Suppressor macrophage treated with lipopolysaccharide for 1 hour (primary cell): Measurements from ENCODE around the gene DTHD1.
A peak's percentile ranks its signal among the peaks of the same experiment; 100 is the strongest.

ENCODE experiments used
- DNase-seq, 3 donors: peaks; one replicate each; pipeline ENCODE4 v3.0.0-alpha.2; 2020 to 2022

DTHD1 gene

DNA sequence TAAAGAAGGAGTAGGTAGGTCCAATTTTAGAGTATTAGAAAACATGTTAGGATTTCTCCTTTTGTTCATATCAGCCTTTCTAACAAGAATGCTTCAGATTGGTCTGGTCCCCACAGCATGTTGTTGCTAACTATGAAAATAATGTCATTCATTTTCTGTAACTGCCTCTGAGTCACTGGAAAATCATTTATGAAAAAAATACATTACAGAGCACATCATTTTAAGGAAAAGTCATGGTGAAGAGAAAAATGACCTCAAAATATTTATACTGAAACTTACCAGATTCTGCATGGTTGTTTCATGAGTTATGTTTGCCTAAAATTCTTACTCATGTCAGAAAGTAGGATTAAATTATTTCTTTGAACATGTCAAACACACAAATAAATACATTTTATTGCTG, 35.2 kb downstream of the DTHD1 start:
- DNase-seq, result peak; percentile 41 to 93 (median 73)

- DNase-seq, result peak in 1 of 3 donors; percentile 60
These were observed 36.3 kb downstream of the DTHD1 start for GRCh38 chr4:36317721-36318120.

DNA sequence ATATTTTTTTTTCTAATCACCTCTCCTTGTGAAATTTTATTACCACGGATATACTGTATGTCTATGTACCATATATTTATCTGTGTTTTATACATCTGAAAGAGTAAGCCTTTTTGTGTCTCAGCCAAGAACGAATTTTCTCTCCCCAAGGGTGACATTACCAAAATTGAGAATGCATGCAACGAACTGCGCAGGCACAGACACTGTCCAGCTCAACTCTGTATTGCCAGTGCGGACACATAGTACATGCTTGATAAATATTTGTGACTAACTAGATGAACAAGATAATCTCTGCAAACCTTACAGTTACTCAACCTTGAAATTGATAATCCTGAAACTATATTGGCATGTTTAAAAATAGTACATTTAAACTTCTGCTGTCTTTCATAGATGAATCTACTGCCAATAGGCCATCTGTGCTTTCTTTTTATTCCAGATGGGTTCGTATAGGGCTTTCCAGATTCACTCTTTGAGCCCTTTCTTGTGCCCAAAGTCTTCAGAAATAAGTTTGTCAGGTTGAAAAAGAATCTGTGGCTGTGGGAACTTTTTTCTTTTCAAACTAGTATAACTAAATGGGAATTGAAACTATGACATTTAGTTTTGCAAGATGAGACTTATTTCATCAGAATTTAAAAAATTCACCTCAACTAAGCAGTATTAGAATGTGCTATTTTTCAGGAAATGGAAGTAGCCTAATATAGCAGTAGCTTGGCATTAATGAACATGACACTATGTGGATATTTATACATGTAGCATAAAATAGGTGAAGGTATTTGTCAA, 38.9 kb downstream of the DTHD1 start:
- DNase-seq, result peak; percentile 46 to 94 (median 90)

DNA sequence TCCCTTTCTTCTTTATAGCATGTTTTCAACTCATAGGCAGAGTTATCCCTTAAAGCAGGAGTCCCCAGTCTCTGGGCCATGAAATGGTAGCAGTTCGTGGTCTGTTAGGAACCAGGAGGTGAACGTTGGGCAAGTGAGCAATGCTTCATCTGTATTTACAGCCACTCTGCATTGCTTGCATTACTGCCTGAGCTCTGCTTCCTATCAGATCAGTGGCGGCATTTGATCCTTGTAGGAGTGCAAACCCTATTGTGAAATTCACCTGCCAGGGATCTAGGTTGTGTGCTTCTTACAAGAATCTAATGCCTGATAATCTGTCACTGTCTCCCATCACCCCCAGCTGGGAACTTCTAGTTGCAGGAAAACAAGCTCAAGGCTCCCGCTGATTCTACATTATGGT, 39.8 kb downstream of the DTHD1 start:
- DNase-seq, result peak in 1 of 3 donors; percentile 19

GRCh38 chr4:36322921-36323354, 41.5 kb downstream of the DTHD1 start:
- DNase-seq, result peak; percentile 88 to 98 (median 95)

DNA sequence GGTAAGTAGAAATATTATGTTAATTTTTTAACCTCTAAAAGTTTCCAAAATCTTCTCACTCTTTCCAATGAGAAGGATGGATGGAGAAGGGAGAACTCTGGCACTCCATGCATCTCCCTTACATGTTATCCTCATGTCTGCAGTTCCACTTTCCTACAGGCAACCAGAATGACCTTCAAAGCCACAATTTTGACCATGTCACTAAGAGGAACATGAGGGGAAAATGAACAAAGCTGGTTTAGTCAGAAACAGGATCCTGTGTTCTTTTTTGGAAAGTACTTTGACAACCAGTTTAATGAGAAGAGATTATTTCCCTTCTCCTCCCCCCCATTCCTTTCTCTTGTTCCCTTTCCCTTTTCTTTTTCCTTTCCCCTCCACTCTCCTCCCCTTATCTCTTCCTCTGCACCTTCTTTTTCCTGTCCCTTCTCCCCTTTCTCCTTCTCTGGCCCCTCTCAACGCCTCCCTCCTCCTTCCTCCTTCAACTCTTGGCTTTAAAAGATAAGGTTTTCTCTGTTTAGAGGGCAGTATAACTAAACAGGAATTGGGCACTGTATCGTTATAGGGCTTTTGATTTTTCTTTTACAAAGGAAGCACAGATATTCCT, 42.5 kb downstream of the DTHD1 start:
- peak; percentile 82 to 96 (median 91) for DNase-seq

GRCh38 chr4:36324808-36325207, 43.4 kb downstream of the DTHD1 start:
- DNase-seq, result no peak

DNA sequence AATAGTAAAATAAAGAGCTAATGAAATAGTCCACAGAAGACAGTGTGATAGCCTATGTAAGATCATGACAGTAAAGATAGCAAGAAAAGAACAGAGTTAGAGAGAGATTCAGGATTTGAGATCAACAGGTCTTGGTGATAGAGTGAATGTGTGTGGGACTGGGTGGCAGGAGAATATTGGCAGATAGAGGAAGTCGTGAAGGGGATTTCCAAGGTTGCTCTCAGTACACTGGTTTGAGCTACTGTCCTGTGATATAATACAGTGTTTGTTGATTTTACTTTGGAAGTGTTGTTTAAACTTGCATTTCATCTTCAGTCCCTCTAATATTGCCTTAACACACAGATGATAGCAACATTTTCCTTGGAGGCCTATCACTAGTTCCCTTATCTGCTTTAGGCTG, 44.1 kb downstream of the DTHD1 start:
- DNase-seq, result peak; percentile 85 to 94 (median 91)

- DNase-seq, result peak; percentile 68 to 82 (median 76)
These were observed 44.5 kb downstream of the DTHD1 start for GRCh38 chr4:36325926-36326325.

GRCh38 chr4:36326476-36327029, 45.1 kb downstream of the DTHD1 start:
- DNase-seq, result peak; percentile 78 to 94 (median 84)

DNA sequence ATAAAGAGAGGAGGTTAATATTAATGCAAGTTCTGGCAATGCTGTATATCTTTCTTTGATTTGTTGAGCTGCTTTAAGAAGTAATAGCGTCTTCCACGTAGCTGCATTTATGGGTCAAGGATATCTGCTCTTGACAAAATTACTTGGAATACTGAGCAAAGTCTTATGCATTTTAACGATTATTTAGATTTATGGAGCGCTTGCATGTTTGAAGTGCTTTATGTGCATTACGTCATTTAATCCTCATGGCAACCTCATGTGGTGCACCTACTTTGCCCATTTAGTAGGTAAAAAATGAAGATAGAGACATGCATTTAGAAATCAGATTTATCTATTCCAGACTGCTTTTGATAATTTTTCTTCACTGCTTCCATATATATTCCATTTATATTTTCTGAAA, 46.0 kb downstream of the DTHD1 start:
- no peak for DNase-seq

- peak; percentile 48 to 72 (median 63) for DNase-seq
These were observed 46.7 kb downstream of the DTHD1 start for GRCh38 chr4:36328130-36328529.

DNA sequence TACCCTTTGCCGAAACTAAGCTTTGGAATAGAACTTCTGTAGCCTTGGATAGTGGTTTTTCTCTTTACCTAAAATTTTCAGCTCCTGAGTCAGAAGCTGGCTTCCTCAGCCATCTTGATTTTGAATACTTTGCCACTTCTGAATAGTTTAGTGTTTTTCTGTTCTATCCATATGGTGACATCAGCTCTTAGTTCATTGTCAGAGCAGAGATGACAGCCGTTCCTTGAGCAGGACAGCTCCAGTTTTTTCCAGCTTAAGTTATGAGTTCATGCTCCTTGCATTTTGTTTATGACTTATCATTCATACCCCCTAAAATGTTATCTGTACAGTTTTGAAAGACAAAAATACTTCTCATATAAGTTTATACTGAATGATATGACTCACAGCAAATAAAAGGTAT, 47.8 kb downstream of the DTHD1 start:
- peak in 1 of 3 donors; percentile 47 for DNase-seq

- DNase-seq, result peak in 2 of 3 donors; percentile 55 to 56
These were observed 49.4 kb downstream of the DTHD1 start for GRCh38 chr4:36330796-36331195.

DNA sequence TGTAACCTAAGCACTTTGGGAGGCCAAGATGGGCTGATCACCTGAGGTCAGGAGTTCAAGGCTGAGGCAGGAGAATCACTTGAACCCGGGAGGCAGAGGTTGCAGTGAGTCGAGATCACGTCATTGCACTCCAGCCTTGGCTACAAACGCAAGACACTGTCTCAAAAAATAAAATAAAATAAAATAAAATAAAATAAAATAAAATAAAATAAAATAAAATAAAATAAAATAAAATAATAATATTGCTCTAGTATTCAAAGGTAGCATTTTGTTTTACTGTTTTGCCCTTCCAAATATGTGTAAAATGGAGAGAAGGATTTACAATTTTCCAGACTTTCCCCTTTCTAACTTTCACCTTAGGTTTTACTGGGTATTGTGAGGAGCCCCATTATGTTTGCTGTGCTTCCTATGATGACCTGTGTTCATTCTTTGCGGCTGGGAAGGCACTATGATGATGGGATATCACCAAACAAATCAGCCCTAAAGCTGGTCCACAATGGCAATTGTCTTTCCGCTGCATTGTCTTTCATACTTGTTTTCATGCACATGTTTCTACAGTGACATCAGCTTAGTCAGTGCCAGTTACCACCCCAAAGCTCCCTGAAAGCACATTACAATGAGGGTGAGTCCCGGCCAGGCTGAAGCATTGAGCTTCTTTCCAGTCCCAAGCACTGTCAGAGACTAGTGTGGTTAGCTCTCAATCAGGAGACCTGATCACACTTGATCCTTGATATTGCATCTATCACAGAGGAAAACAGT, 50.8 kb downstream of the DTHD1 start:
- DNase-seq, result no peak

GRCh38 chr4:36332782-36333131, 51.3 kb downstream of the DTHD1 start:
- DNase-seq, result no peak

DNA sequence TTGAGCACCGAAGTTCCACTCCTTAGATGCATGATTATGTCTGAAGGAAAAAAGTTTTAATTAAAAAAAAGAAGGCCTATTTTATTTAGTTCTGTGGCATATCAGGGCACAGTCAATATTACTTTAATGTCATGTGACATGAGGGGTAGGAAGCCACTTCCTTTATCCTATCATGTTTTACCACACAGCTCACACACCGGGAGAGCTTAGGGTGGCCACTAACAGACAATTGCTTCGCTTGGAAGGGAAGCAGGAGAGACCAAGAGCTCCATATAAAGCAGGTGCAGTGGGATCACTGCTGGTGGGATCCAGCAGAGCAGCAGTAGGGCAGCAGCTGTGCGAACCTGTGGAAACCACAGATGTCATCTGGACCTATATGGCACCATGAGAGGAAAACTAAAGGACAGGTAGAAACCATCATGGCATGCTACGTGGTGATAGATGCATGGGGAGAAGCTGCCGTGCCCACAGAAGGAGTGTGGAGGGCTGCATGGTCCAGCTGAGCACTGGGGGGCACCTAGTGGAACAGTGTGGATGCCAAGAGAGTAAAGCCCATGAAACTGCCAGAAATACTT, 52.0 kb downstream of the DTHD1 start:
- DNase-seq, result no peak

- peak in 2 of 3 donors; percentile 51 to 58 for DNase-seq
These were observed 56.3 kb downstream of the DTHD1 start for GRCh38 chr4:36337665-36338185.

- no peak for DNase-seq
These were observed 57.6 kb downstream of the DTHD1 start for GRCh38 chr4:36338973-36339372.

DNA sequence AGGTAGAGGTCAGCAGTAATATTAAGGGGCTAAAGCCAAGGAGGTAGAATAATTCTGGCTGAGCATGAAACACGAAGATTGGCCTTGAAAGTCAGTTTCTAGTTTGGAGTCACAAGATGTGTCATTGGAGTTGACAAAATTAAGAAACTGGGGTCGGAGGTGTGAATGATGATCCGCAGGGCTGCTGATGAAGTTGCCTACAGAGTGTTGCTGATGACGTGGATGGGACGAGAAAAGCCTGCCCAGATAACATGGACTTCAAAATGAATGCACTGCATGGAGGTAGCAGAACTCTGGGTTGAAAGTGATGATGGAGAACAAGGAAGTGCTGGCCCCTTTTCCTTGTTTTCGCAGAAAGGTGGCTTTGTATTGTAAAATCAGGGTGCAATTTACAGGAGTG, 60.5 kb downstream of the DTHD1 start:
- peak in 1 of 3 donors; percentile 17 for DNase-seq

DNA sequence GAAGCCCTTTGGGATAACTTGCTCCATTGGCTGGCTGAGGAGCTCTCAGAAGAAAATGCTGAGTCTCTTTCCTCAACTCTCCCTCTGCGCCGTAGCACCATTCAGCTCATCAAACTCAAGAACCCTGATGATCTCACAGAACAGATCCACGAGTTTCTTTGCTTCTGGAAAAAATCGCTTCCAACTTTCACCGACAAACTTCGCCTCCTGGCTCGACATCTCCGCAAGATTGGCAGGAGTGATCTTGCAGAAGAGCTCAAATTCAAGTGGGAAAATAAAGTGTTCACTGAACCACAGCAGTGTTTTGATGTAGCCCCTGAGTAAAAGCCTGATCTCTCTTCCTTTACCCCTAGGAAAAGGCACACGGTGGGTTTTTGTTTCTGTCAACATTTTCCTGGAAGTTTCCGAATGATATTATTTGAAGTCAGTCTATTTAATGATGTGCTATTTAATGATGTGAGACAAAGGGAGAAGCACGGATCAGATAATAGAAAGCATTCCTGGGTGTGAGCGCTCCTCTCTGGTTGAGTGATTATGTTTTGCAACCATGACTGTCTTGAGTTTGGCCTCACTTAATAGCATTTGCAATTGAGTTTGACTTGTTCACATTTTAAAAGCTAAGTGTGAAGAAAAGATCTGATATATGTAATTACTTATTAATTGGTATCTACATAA, 62.2 kb downstream of the DTHD1 start:
- peak in 1 of 3 donors; percentile 17 for DNase-seq

- peak; percentile 88 to 96 (median 94) for DNase-seq
These were observed 67.1 kb downstream of the DTHD1 start for GRCh38 chr4:36348403-36348938.
